Non-pigmented ciliary epithelial cell (primary cell): ENCODE results near the gene ARHGAP24.
"Not testable (repeated sequence)": the region's sequence is repeated elsewhere in the genome, so short reads cannot be mapped to it uniquely, and the experiment has no call there.

ENCODE experiments used
- DNase-seq: peaks from one replicate; pipeline ENCODE4 v3.0.0-alpha.2; 2010; ENCODE audit warnings: low read depth

ARHGAP24 gene

DNA sequence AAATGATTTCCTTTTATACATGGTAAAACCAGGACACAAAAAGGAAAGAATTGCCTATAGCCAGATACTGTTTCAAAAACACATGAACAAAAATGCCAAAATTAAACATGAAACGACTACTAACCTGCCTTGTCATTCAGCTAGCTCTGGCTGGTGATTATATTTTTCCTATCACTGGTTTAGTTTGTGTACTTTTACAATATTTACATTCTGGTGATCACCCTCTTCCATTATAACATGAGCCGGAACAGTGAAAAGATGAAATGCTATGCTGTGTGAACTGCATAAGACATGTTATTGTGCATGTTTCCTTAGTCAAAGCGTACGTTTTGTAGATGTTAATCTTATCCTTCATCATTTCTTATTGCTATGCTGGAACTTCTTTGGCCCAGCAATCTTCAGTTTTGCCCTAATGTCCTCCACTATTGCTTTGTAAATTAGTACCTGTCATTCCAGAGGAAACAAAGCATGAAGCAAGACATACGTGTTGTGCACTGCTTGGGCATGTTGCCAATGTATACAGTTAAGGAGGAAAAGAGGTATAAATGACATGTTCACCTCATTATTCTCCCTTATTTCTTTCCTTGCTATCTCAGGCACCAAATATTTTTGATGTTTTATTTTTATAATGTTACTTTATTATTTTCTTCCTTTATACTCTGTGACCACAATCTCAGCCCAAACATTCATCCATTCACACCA, 386.3 kb downstream of the ARHGAP24 start:
- DNase-seq = no peak

DNA sequence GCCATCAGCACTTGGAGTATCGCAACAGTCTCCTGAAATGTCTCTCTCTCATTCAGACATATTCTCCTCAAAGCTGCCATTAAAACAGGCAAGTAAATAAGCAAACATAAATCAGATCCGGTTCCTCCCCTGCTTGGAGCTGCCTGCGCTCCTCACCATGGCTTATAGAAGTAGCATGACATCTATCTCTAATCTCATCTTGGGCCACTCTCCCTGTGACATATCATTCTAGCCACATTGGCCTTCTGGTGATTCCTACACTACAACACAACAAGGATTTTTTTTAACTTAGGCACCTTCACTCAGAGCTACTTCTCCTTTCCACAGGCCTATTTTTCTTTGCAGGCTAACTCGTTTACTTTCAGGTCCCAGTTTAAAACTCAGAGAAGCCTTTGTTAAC, 387.9 kb downstream of the ARHGAP24 start:
- no peak for DNase-seq

GRCh38 chr4:85864259-85865205, 389.6 kb downstream of the ARHGAP24 start:
- DNase-seq = no peak

- no peak for DNase-seq
Measured at GRCh38 chr4:85865256-85865655, 390.3 kb downstream of the ARHGAP24 start.

- no peak for DNase-seq
Measured at GRCh38 chr4:85866508-85866907, 391.6 kb downstream of the ARHGAP24 start.

DNA sequence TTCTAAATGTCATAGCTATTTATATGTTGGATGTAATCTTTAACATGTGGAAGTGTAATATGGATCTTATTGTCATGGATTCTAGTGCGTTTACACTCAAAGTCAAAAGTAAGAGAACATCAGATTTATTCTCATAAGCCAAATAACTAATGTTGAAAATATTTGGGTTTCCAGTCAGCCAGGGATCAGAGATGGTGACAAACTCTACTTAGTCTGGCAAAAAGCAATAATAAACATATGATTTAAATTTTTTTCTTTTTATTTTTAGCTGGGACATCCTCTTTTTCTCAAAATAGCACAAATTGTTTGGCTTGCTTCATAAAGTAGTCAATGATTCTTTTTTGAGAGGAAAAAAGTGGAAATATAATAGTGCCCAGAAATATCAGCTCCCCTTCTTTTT, 392.3 kb downstream of the ARHGAP24 start:
- DNase-seq = no peak

DNA sequence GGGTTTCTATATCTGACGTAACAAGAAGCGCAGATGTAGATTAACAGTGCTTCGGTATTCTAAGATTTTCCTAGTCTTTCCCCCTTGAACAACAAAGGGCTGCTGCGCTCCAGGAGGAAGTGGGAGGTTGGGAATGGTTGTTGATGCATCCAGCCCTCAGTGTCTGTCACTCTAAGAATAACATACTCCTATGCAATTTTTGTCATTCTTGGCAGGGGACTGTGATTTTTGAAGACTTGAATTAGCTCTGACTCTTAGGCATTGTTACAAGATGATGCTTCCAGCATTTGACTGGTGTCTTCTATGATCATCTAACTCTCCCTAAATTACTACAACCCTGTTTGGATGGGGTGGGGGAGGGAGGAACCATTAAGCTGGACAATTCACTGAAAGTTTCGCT, 394.2 kb downstream of the ARHGAP24 start:
- no peak for DNase-seq

- DNase-seq = no peak
Measured at GRCh38 chr4:85870298-85871083, 395.5 kb downstream of the ARHGAP24 start.

DNA sequence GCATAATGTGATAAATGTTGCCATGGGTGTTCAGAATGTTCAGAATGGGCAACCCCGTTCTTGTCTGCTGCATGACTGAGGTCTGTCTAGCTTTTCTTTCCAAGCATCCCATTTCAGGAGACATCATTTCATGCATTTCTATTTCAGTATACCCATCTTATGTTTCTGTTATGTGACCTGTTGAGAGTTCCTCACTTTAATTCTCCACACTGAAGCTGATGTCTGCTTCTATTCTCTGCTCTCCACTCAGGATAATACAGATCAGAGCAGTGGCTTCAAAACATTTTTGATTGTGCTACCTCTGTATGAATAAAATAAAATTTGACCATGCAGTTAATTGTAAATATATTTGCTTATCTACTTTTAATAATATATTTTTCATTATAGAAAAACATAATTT, 398.6 kb downstream of the ARHGAP24 start:
- no peak for DNase-seq

DNA sequence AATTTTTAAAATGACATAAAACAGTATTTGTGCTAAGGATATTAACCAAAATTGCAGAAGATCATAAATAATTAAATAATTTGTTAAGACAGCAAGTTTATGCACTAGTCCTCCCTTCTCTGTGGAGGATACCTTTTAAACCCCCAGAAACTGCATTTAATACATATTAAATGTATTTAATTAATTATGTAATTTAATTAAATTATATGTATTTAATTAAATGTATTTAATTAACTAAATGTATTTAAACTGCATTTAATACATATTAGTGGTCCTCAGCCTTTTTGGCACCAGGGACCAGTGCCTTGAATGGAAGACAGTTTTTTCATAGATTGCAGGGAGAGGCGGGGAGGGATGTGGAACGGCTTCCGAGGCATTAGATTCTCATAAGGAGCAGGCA, 404.6 kb downstream of the ARHGAP24 start:
- no peak for DNase-seq

- no peak for DNase-seq
Measured at GRCh38 chr4:85883180-85883579, 408.2 kb downstream of the ARHGAP24 start.

DNA sequence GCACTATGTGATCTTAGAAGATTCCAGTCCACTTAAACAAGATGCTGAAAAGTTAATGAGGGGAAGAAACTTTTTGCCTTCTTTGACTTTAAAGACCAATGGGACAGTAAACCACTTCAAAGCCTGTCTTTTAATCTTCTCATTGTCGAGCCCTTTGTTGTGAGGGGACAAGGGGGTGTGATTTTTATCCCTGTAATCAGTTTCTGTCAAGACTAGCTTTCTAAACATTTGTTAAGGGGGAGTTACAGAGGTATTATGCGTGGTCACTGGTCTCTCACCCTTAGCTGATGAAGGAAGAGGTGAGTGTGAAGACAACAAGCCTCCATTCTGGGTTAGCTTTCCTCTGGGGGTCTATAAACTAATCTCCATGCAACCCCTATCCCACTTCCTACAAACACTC, 409.3 kb downstream of the ARHGAP24 start:
- no peak for DNase-seq

GRCh38 chr4:85886665-85887064, 411.7 kb downstream of the ARHGAP24 start:
- no peak for DNase-seq

GRCh38 chr4:85889314-85889713, 414.4 kb downstream of the ARHGAP24 start:
- DNase-seq = no peak

- no peak for DNase-seq
Measured at GRCh38 chr4:85895755-85896154, 420.8 kb downstream of the ARHGAP24 start.

DNA sequence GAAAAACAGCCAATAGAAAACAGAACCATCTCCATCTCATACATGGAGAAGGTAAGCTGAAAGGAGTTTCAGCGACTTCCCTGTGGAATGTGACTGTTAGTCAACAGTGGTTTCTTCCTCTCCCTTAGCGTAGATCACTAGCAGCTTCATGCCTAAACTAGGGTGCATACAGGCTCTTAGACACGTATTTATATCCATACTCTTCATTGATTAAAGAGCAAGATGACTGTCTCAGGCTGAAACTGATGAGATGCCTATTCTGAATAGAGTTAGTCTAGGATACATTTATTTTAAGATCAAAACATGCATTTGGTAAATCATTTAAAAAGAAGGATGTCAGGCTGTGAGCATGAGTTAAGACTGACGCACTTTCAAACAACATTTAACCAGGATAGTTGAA, 423.3 kb downstream of the ARHGAP24 start:
- DNase-seq = no peak

GRCh38 chr4:85901500-85901899, 426.6 kb downstream of the ARHGAP24 start:
- no peak for DNase-seq

DNA sequence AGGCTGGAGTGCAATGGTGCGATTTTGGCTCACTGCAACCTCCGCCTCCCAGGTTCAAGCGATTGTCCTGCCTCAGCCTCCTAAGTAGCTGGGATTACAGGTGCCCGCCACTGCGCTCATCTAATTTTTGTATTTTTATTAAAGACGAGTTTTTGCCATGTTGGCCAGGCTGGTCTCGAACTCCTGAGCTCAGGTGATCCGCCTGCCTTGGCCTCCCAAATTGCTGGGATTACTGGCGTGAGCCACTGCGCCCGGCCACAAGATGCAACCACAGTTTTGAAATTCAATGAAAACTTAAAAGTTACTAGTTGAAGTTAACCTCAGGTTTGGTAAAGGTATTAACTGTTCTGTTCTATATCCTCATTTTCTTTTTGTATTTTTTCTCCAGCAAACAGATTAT, 427.7 kb downstream of the ARHGAP24 start:
- DNase-seq = not testable (repeated sequence)

DNA sequence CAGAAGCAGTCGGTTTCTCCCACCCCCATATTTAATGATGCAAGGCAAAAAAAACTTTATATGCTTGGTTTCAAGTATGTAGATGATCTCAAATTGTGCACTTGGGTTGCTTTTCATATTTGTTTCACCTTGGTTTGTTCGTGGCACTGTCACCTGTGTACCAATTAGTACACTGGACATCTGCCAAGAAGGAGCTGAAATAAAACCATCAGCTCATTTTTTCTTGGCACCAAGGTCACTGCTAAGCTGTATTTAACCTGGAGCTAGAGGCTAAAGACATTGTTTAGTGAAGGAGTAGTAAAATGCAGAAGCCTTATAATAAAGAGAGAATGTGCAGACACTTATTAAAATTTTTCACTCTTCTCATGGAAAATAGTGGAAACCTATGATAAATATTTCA, 430.8 kb downstream of the ARHGAP24 start:
- DNase-seq = no peak

DNA sequence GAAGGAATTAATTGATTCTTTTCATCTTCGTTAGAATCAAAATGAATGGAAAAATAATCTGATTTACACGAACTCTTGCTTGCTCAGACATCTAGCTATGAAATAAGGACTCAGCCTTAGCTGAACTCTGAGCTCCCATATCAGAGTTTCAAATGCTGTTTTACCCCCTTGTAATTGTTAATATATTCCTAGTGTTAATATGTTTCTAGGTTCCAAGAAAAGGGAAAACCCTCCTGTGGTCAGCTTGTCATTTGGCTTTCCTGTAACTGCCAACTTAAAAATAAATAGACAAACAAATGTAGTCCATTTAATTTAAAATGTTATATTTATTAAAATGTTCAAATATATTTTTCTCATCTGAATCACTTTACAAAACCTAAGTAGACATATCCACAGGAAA, 432.1 kb downstream of the ARHGAP24 start:
- no peak for DNase-seq

DNA sequence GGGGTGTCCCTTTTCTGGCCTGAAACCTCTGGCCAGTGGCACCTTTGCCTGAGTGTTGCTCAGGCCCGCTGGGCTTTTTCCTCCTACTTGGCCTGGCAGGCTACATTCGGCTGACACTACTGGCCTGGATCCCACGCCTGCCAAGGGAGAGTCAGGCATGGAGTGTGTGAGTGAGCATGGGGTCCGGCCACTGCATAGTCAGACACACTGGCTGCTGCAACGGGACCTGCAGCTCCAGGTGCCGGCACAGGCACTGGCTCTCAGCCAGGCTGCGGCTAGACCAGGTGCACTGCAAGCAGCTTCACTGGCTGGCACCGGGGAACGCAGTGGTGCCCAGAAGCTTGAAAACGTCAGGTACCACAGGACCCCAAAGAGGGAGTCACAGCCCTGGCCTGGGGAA, 434.9 kb downstream of the ARHGAP24 start:
- DNase-seq = no peak

GRCh38 chr4:85910985-85911384, 436.0 kb downstream of the ARHGAP24 start:
- DNase-seq = no peak
